Immature natural killer cell (primary cell): ENCODE results near the gene IFI16. TPM values are rescaled to one million over a fixed set of nuclear protein-coding genes. Genes with fewer than 3 reads are reported as not detected.
A peak's percentile ranks its signal among the peaks of the same experiment; 100 is the strongest.
"Not testable (repeated sequence)": the region's sequence is repeated elsewhere in the genome, so short reads cannot be mapped to it uniquely, and the experiment has no call there.

Source experiments
- DNase-seq, 3 donors: peaks; one replicate each; pipeline ENCODE4 v3.0.0; 2022; ENCODE audit warnings: mixed read lengths in 1 of 3
- H3K27ac Mint-ChIP-seq, 6 donors: one replicate each; pipeline ENCODE4 v1.8.0; 2020; ENCODE audit warnings: mixed read lengths in 6 of 6, mild to moderate bottlenecking in 5 of 6, inconsistent platforms in 4 of 6, moderate library complexity in 3 of 6
- H3K27me3 Mint-ChIP-seq, 3 donors: one replicate each; pipeline ENCODE4 v1.8.0; 2020 to 2021; ENCODE audit warnings: low read depth in 3 of 3, mild to moderate bottlenecking in 3 of 3, mixed read lengths in 3 of 3, moderate library complexity in 3 of 3, inconsistent platforms in 1 of 3
- H3K36me3 Mint-ChIP-seq, 3 donors: one replicate each; pipeline ENCODE4 v1.8.0; 2020; ENCODE audit warnings: mixed read lengths in 3 of 3, inconsistent platforms in 2 of 3, mild to moderate bottlenecking in 2 of 3
- H3K4me1 Mint-ChIP-seq, 2 donors: one replicate each; pipeline ENCODE4 v1.8.0; 2020; ENCODE audit warnings: inconsistent platforms in 2 of 2, mild to moderate bottlenecking in 2 of 2, mixed read lengths in 2 of 2, moderate library complexity in 1 of 2
- H3K4me3 Mint-ChIP-seq, 5 donors: one replicate each; pipeline ENCODE4 v1.8.0; 2020; ENCODE audit warnings: mild to moderate bottlenecking in 5 of 5, mixed read lengths in 5 of 5, inconsistent platforms in 3 of 5, moderate library complexity in 3 of 5
- H3K9me3 Mint-ChIP-seq, 6 donors: one replicate each; pipeline ENCODE4 v1.8.0; 2020; ENCODE audit warnings: mild to moderate bottlenecking in 6 of 6, mixed read lengths in 6 of 6, inconsistent platforms in 4 of 6, moderate library complexity in 3 of 6
- polyA plus RNA-seq, 3 donors: library from polyadenylated mRNA; unstranded; fragments of 300-500 nt; fragmentation: Illumina TruSeq; gene quantifications; one replicate each; pipeline ENCODE4 v1.2.3, GENCODE V29; 2021

The IFI16 gene
- polyA plus RNA-seq, 3 donors from 2014 or later: 78.8 to 205 (median 80.3) TPM

GRCh38 chr1:159046486-159046885 lies 36.8 kb downstream of the IFI16 start:
- H3K4me3 Mint-ChIP-seq: peak overlapping the region in 4 of 5 donors; percentile 2 to 21 (median 4)
- peak in 2 of 3 donors; percentile 9 to 13 for DNase-seq
- H3K4me1 Mint-ChIP-seq: peaks cover 38 to 80% of the 10 kb centered on the region in 2 donors

GRCh38 chr1:159051436-159051835 lies 41.7 kb downstream of the IFI16 start:
- Mint-ChIP-seq H3K4me1 (peaks cover 64 to 81% of the 10 kb centered on the region in 2 donors), H3K9me3 (no peaks in the 10 kb centered on the region), H3K27ac (peak overlapping the region in 5 of 6 donors; percentile 18 to 55 (median 37)), H3K27me3 (peaks cover 0 to 6% (median 3%) of the 10 kb centered on the region in 3 donors), H3K36me3 (peaks cover 37 to 68% (median 58%) of the 10 kb centered on the region in 3 donors), H3K4me3 (no peak overlapping the region)
- DNase-seq: no peak

More at GRCh38 chr1:159046486-159046885, 36.8 kb downstream of the IFI16 start:
- Mint-ChIP-seq H3K36me3 (peaks cover 16 to 54% (median 45%) of the 10 kb centered on the region in 3 donors), H3K27ac (peak overlapping the region; percentile 41 to 89 (median 73))
- not testable (repeated sequence) for H3K27me3 Mint-ChIP-seq, H3K9me3 Mint-ChIP-seq

GRCh38 chr1:159054427-159054826 lies 44.7 kb downstream of the IFI16 start:
- Mint-ChIP-seq H3K27me3 (peaks cover 3 to 8% (median 3%) of the 10 kb centered on the region in 3 donors), H3K36me3 (peaks cover 33 to 65% (median 48%) of the 10 kb centered on the region in 3 donors), H3K9me3 (no peaks in the 10 kb centered on the region), H3K27ac (peak overlapping the region; percentile 44 to 89 (median 72)), H3K4me1 (peaks cover 56 to 67% of the 10 kb centered on the region in 2 donors), H3K4me3 (peak overlapping the region in 1 of 5 donors; percentile 3)
- no peak for DNase-seq

GRCh38 chr1:159055181-159055641 lies 45.5 kb downstream of the IFI16 start:
- peaks cover 31 to 58% (median 42%) of the 10 kb centered on the region in 3 donors for H3K36me3 Mint-ChIP-seq
- H3K27ac Mint-ChIP-seq: peak overlapping the region; percentile 66 to 88 (median 86)
- H3K27me3 Mint-ChIP-seq: peaks cover 3 to 8% (median 4%) of the 10 kb centered on the region in 3 donors
- no peak for DNase-seq
- peaks cover 54 to 59% of the 10 kb centered on the region in 2 donors for H3K4me1 Mint-ChIP-seq
- H3K4me3 Mint-ChIP-seq: peak overlapping the region in 3 of 5 donors; percentile 9 to 15 (median 11)
- no peaks in the 10 kb centered on the region for H3K9me3 Mint-ChIP-seq

- H3K27me3 Mint-ChIP-seq: peaks cover 2 to 8% (median 3%) of the 10 kb centered on the region in 3 donors
- H3K4me1 Mint-ChIP-seq: peaks cover 47 to 50% of the 10 kb centered on the region in 2 donors
- peaks cover 24 to 48% (median 32%) of the 10 kb centered on the region in 3 donors for H3K36me3 Mint-ChIP-seq
- no peaks in the 10 kb centered on the region for H3K9me3 Mint-ChIP-seq
- DNase-seq: no peak
- H3K27ac Mint-ChIP-seq: peak overlapping the region in 5 of 6 donors; percentile 66 to 88 (median 85)
- no peak overlapping the region for H3K4me3 Mint-ChIP-seq
Measured at GRCh38 chr1:159056069-159056698, 46.5 kb downstream of the IFI16 start.

GRCh38 chr1:159058751-159059150 lies 49.0 kb downstream of the IFI16 start:
- Mint-ChIP-seq H3K36me3 (peaks cover 15 to 26% (median 17%) of the 10 kb centered on the region in 3 donors), H3K4me1 (peaks cover 24 to 25% of the 10 kb centered on the region in 2 donors), H3K27me3 (peaks cover 2 to 8% (median 3%) of the 10 kb centered on the region in 3 donors), H3K27ac (peak overlapping the region in 5 of 6 donors; percentile 0 to 65 (median 22)), H3K9me3 (no peaks in the 10 kb centered on the region), H3K4me3 (no peak overlapping the region)
- DNase-seq: no peak

- DNase-seq: no peak
- Mint-ChIP-seq H3K27ac (no peak overlapping the region), H3K9me3 (no peaks in the 10 kb centered on the region), H3K36me3 (peaks cover 0 to 6% (median 0%) of the 10 kb centered on the region in 3 donors), H3K4me1 (peaks cover 9 to 12% of the 10 kb centered on the region in 2 donors), H3K27me3 (no peaks in the 10 kb centered on the region), H3K4me3 (no peak overlapping the region)
Measured at GRCh38 chr1:159065106-159065505, 55.4 kb downstream of the IFI16 start.

- Mint-ChIP-seq H3K9me3 (no peaks in the 10 kb centered on the region), H3K36me3 (peaks cover 0 to 6% (median 0%) of the 10 kb centered on the region in 3 donors), H3K4me1 (peaks cover 9 to 12% of the 10 kb centered on the region in 2 donors), H3K27me3 (no peaks in the 10 kb centered on the region), H3K27ac (no peak overlapping the region), H3K4me3 (no peak overlapping the region)
- no peak for DNase-seq
Measured at GRCh38 chr1:159066108-159066507, 56.4 kb downstream of the IFI16 start.

GRCh38 chr1:159067699-159068621 lies 58.3 kb downstream of the IFI16 start:
- Mint-ChIP-seq H3K9me3 (no peaks in the 10 kb centered on the region), H3K36me3 (peaks cover 0 to 6% (median 0%) of the 10 kb centered on the region in 3 donors), H3K27me3 (peaks cover 0 to 2% (median 0%) of the 10 kb centered on the region in 3 donors), H3K4me1 (peaks cover 9 to 12% of the 10 kb centered on the region in 2 donors), H3K27ac (peak overlapping the region; percentile 7 to 84 (median 62)), H3K4me3 (peak overlapping the region in 3 of 5 donors; percentile 10 to 81 (median 31))
- DNase-seq: no peak

GRCh38 chr1:159068886-159069285 lies 59.2 kb downstream of the IFI16 start:
- no peak for DNase-seq
- H3K36me3 Mint-ChIP-seq: peaks cover 0 to 6% (median 0%) of the 10 kb centered on the region in 3 donors
- H3K27ac Mint-ChIP-seq: no peak overlapping the region
- no peaks in the 10 kb centered on the region for H3K9me3 Mint-ChIP-seq
- peaks cover 9 to 12% of the 10 kb centered on the region in 2 donors for H3K4me1 Mint-ChIP-seq
- no peak overlapping the region for H3K4me3 Mint-ChIP-seq
- peaks cover 0 to 4% (median 0%) of the 10 kb centered on the region in 3 donors for H3K27me3 Mint-ChIP-seq

- DNase-seq: peak; percentile 34 to 47 (median 35)
- Mint-ChIP-seq H3K27ac (no peak overlapping the region), H3K4me3 (no peak overlapping the region)
Measured at GRCh38 chr1:159071970-159072582, 62.4 kb downstream of the IFI16 start.

GRCh38 chr1:159076438-159077119 lies 66.9 kb downstream of the IFI16 start, which contains the start of gene AIM2:
AIM2 (minus strand) TSS chr1:159076766; CDS start chr1:159073499, 3,267 bp downstream.
- DNase-seq: peak; percentile 33 to 83 (median 49)
- Mint-ChIP-seq H3K4me3 (peak within 1 kb of the TSS in 4 of 5 donors; percentile 16 to 80 (median 40)), H3K36me3 (no peaks in the 10 kb centered on the region), H3K4me1 (peaks cover 9 to 13% of the 10 kb centered on the region in 2 donors), H3K27me3 (peaks cover 0 to 11% (median 6%) of the 10 kb centered on the region in 3 donors), H3K27ac (peak within 1 kb of the TSS; percentile 24 to 97 (median 65)), H3K9me3 (no peaks in the 10 kb centered on the region)

More at GRCh38 chr1:159071970-159072582, 62.4 kb downstream of the IFI16 start:
- Mint-ChIP-seq H3K27me3 (peaks cover 0 to 8% (median 6%) of the 10 kb centered on the region in 3 donors), H3K9me3 (no peaks in the 10 kb centered on the region), H3K4me1 (peaks cover 16 to 21% of the 10 kb centered on the region in 2 donors), H3K36me3 (no peaks in the 10 kb centered on the region)
